HG03558 (cell line): ENCODE data around the gene NPHP4.

Experiments used
- ATAC-seq: cut with Tn5 transposase; IDR thresholded peaks from one replicate; pipeline ENCODE4 v1.9.1; 2021; ENCODE audit warnings: moderate number of reproducible peaks; ENCODE audit not compliant: unreplicated experiment; ENCODE audit errors: extremely low read depth

NPHP4 gene

DNA sequence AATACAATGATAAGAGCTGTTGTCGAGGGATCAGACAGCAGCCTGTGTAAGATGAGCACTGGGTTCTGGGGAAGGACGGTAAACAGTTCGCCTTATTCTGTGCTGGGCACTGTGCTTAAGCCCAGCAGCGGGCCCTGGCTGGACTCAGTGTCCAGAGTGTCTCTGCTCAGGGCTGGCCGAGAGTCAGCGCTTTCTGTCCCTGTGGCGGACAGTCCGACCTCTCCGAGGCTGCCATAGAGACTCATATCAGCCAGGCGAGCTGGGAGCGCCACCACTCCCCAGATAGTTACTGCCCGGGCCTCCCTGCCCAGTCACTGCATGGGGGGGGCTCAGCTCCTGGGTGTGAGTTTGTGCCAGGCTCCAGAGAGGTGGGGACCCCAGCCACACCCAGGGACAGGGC is 14.7 kb upstream of the NPHP4 start:
- ATAC-seq = no peak

- no peak for ATAC-seq
Observed at GRCh38 chr1:6005276-6005917, 13.2 kb upstream of the NPHP4 start.

DNA sequence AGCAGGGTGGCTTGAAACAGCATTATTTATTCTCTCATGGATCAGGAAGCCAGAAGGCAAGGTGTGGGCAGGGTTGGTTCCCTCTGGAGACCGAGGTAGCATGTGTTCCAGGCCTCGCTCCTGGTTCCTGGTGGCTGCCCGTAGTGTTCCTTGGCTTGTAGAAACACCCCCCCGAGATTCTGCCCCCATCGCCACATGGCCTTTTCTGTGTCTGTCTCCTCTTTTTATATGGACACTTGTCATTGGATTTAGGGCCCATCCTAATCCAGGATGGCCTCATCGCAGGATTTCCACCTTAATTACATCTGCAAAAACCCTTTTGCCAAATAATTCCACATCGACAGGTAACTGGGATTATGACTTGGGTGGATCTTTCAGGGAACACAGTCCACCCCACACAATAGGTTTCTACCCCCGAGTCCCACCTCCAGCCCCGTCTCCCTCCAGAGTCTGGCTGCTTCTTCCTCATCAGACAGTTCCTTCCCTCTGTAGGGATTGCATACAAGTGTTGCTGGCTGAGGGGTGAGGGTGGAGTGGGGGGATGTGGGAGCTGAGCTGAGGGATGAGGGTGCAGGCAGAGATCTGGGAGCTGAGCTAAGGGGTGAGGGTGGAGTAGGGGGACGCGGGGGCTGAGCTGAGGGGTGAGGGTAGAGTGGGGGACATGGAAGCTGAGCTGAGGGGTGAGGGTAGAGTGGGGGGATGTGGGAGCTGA is 12.3 kb upstream of the NPHP4 start:
- ATAC-seq = no peak

GRCh38 chr1:6003568-6004411 is 11.6 kb upstream of the NPHP4 start:
- no peak for ATAC-seq

DNA sequence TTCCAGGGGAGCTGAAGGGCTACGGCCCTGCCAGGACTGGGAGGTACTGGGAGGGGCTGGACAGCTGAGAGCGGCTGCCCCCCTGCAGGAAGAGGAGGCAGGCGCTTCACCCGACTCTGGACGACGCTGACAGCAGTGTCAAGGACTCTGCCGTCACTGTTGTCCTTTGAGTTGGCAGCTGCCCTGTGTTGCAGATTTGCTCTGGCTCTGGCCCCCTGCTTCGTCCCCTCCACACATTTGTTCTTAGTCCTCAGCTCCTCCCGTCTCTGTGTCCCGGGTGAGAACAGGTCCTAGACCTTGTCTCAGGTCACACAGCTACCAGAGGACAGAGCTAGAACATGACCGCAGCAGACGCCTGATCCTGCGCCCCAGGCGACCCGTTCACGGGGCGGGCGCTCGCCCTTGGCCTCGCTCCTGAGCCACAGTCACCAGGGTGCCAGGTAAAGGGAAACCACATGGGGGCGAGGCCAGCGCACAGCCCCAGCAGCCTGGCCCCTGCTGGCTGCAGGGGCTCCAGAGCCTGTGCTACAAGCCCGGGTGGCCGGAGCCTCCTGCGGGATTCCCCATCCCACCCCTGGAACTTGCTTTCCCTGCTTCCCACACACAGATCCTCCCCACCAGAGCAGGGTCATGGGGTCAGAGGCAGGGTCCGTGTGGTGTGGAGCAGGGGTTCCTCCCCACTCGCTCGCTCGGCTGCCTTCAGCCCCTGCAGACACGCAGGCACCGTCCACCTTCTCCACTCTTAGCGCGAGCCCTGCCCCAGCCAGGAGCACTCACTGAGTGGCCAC is 10.7 kb upstream of the NPHP4 start:
- ATAC-seq = no peak

GRCh38 chr1:6001992-6002576 is 9.9 kb upstream of the NPHP4 start:
- no peak for ATAC-seq

- ATAC-seq = no peak
Observed at GRCh38 chr1:6000444-6001288, 8.4 kb upstream of the NPHP4 start.

GRCh38 chr1:5999711-6000443 is 7.7 kb upstream of the NPHP4 start:
- no peak for ATAC-seq

- ATAC-seq = no peak
Observed at GRCh38 chr1:5998906-5999301, 6.7 kb upstream of the NPHP4 start.

GRCh38 chr1:5998051-5998905 is 6.1 kb upstream of the NPHP4 start:
- ATAC-seq = no peak

DNA sequence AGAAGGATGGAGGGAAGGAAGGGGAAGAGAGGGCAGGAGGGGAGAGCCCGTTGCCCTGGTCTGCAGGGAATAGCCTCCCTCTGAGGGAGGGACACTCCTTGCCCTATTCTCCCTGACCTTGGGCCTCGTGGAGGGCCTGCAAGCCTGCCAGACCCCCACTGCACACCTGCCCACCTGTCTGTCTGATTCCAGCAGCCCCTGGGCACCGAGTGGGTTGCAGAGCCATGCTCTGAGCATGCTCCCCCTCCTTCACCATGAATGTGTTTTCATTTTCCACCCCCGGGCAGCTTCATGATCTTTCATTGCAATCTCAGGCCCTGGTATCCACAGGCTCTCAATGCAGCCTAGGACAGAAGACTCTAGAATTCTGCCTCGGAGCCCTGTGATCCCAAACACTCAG is 5.1 kb upstream of the NPHP4 start:
- no peak for ATAC-seq

DNA sequence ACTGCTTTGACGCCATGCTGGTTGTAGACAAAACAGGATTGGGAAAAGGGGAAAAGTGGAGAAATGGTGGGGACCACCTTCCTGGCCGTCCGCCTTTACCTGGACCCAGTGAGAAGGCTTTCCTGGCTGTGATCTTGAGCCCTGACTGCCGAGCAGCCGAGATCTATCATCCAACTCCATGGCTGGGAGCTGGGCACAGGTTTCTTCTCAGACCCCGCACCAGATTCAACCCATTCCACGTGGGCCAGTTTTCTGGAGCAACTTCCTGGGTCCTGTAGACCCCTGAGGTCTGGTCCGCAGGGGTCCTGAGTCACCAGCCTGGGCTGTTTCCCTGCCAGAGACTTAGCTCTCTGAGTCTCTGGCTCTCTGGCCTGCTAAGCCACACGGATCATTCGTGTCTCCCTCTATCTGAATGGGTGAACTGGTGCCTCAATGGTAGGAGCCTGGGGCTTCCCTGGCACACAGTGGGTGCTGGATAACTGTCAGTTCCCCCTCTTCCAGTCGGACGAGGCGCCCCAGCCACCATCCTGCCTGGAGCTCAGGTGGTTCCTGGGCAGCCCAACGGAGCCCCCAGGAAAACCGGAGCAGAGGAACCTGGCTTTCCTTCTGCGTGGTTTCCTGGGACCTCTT is 4.5 kb upstream of the NPHP4 start:
- ATAC-seq = no peak

DNA sequence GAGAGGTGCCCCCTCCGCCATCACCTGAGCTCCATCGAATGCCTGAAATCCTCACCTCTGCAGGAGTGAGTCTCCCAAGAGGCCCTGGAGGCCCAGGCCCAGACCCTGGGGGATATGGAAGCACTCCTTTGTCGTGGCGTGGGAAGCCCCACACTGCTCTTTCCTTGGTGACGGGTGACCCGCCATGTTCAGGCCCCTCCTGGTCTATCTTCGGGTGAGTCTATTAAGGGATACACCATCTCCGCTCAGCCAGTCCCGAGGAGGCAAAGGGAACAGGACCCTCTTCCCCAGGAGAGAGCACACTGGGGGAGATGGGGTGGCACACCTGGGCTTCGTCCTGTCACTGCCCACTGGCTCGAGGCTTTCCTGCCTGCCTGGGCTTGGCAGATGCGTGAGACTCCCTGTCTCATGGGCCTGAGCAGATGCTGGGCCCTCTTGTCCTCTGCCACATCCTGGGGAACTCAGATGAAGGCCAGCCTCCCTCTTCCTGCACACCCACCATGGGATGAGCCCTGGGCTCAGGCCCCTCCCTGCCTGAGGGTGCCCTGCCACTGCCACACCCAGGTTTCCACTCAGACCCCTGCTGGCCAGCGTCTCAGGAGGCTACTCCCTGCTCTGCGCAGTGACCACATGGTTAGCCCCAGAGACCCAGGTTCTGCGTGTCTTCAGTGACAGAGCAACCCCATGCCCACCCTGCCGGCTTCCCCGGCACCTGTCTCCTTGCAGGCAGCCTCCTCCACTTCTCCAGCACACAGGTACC is 3.8 kb upstream of the NPHP4 start:
- no peak for ATAC-seq

- ATAC-seq = no peak
Observed at GRCh38 chr1:5994713-5995621, 2.7 kb upstream of the NPHP4 start.
